ENCODE data around the gene PEX26. TPM values are rescaled to one million over a fixed set of nuclear protein-coding genes. Genes with fewer than 3 reads are reported as not detected.

The PEX26 gene
- polyA plus RNA-seq, 1 donor from 2014 or later, result 30.2 TPM

DNA sequence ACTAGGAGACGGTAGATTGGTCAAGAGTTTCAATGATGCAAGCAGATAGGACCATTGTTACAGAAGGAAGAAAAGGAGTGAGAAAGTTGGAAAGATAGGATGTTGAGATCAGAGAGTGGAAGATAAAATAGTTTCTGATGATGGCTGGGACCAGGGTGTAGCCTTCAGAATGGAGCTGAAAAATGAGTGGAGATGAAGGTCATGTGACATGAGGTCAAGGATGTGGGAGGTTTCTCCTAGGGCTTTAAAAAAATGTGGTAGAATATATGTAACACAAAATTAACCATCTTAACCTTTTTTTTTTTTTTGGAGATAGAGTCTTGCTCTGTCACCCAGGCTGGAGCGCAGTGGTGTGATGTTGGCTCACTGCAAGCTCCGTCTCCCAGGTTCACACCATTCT, 18.3 kb upstream of the PEX26 start:
- Histone ChIP-seq H3K36me3 (ENCODE audit: insufficient read depth, low read length) (no peaks in the 10 kb centered on the region), H3K4me2 (ENCODE audit: low read length) (no peak overlapping the region), H2AFZ (ENCODE audit: low read depth, low read length) (no peak overlapping the region), H3K9me3 (ENCODE audit: low read length) (no peaks in the 10 kb centered on the region), H3K27ac (ENCODE audit: low read length) (no peak overlapping the region), H3K79me2 (replicated peaks; ENCODE audit: insufficient read depth, low read length) (no peaks in the 10 kb centered on the region), H3K9me2 (ENCODE audit: insufficient read depth, low read length) (no peaks in the 10 kb centered on the region), H3K4me3 (ENCODE audit: low read length) (no peak overlapping the region), H3F3A (ENCODE audit: insufficient read depth, low read length, poor library complexity, severe bottlenecking) (no peaks in the 10 kb centered on the region), H3K27me3 (ENCODE audit: insufficient read depth, low read depth, low read length) (no peaks in the 10 kb centered on the region), H4K20me1 (ENCODE audit: insufficient read depth) (no peaks in the 10 kb centered on the region), H3K9ac (ENCODE audit: low read length) (no peak overlapping the region)
- no peak for TF ChIP-seq POLR2AphosphoS5 (IDR thresholded peaks at IDR 0.05)
- TF ChIP-seq, protein P1, sequence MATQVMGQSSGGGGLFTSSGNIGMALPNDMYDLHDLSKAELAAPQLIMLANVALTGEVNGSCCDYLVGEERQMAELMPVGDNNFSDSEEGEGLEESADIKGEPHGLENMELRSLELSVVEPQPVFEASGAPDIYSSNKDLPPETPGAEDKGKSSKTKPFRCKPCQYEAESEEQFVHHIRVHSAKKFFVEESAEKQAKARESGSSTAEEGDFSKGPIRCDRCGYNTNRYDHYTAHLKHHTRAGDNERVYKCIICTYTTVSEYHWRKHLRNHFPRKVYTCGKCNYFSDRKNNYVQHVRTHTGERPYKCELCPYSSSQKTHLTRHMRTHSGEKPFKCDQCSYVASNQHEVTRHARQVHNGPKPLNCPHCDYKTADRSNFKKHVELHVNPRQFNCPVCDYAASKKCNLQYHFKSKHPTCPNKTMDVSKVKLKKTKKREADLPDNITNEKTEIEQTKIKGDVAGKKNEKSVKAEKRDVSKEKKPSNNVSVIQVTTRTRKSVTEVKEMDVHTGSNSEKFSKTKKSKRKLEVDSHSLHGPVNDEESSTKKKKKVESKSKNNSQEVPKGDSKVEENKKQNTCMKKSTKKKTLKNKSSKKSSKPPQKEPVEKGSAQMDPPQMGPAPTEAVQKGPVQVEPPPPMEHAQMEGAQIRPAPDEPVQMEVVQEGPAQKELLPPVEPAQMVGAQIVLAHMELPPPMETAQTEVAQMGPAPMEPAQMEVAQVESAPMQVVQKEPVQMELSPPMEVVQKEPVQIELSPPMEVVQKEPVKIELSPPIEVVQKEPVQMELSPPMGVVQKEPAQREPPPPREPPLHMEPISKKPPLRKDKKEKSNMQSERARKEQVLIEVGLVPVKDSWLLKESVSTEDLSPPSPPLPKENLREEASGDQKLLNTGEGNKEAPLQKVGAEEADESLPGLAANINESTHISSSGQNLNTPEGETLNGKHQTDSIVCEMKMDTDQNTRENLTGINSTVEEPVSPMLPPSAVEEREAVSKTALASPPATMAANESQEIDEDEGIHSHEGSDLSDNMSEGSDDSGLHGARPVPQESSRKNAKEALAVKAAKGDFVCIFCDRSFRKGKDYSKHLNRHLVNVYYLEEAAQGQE (IDR thresholded peaks at IDR 0.05; ENCODE audit: borderline replicate concordance), result no peak
- TF ChIP-seq, protein P2, sequence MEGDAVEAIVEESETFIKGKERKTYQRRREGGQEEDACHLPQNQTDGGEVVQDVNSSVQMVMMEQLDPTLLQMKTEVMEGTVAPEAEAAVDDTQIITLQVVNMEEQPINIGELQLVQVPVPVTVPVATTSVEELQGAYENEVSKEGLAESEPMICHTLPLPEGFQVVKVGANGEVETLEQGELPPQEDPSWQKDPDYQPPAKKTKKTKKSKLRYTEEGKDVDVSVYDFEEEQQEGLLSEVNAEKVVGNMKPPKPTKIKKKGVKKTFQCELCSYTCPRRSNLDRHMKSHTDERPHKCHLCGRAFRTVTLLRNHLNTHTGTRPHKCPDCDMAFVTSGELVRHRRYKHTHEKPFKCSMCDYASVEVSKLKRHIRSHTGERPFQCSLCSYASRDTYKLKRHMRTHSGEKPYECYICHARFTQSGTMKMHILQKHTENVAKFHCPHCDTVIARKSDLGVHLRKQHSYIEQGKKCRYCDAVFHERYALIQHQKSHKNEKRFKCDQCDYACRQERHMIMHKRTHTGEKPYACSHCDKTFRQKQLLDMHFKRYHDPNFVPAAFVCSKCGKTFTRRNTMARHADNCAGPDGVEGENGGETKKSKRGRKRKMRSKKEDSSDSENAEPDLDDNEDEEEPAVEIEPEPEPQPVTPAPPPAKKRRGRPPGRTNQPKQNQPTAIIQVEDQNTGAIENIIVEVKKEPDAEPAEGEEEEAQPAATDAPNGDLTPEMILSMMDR (IDR thresholded peaks at IDR 0.05; ENCODE audit: poor library complexity, severe bottlenecking), result no peak
- no peak for TF ChIP-seq EP300 (conservative IDR thresholded peaks at IDR 0.05; ENCODE audit: poor library complexity, severe bottlenecking)
- TF ChIP-seq RAD21 (conservative IDR thresholded peaks at IDR 0.05), result no peak
- no peak for TF ChIP-seq EZH2 (IDR thresholded peaks at IDR 0.05; ENCODE audit: borderline replicate concordance, insufficient read depth, low read length, poor library complexity, severe bottlenecking)
- no peak for TF ChIP-seq TAF1 (IDR thresholded peaks at IDR 0.05; ENCODE audit: low read depth)
- TF ChIP-seq SMC3 (conservative IDR thresholded peaks at IDR 0.05; ENCODE audit: poor library complexity), result no peak
- TF ChIP-seq MXI1 (conservative IDR thresholded peaks at IDR 0.05; ENCODE audit: poor library complexity, severe bottlenecking), result no peak

- H3K4me3 ChIP-seq (ENCODE audit: low read length), result no peak overlapping the region
Observed at GRCh38 chr22:18059991-18060390, 17.8 kb upstream of the PEX26 start.

More at GRCh38 chr22:18059991-18060390, 17.8 kb upstream of the PEX26 start:
- no peak for TF ChIP-seq RAD21 (conservative IDR thresholded peaks at IDR 0.05)
- TF ChIP-seq, protein P1 (IDR thresholded peaks at IDR 0.05; ENCODE audit: borderline replicate concordance), result no peak
- TF ChIP-seq POLR2AphosphoS5 (IDR thresholded peaks at IDR 0.05), result no peak
- TF ChIP-seq, protein P2 (IDR thresholded peaks at IDR 0.05; ENCODE audit: poor library complexity, severe bottlenecking), result no peak
- TF ChIP-seq EZH2 (IDR thresholded peaks at IDR 0.05; ENCODE audit: borderline replicate concordance, insufficient read depth, low read length, poor library complexity, severe bottlenecking), result no peak
- TF ChIP-seq SMC3 (conservative IDR thresholded peaks at IDR 0.05; ENCODE audit: poor library complexity), result no peak
- no peak for TF ChIP-seq EP300 (conservative IDR thresholded peaks at IDR 0.05; ENCODE audit: poor library complexity, severe bottlenecking)
- TF ChIP-seq MXI1 (conservative IDR thresholded peaks at IDR 0.05; ENCODE audit: poor library complexity, severe bottlenecking), result no peak
- Histone ChIP-seq H2AFZ (ENCODE audit: low read depth, low read length) (no peak overlapping the region), H3K27ac (ENCODE audit: low read length) (no peak overlapping the region), H3F3A (ENCODE audit: insufficient read depth, low read length, poor library complexity, severe bottlenecking) (no peaks in the 10 kb centered on the region), H3K9me3 (ENCODE audit: low read length) (no peaks in the 10 kb centered on the region), H3K27me3 (ENCODE audit: insufficient read depth, low read depth, low read length) (no peaks in the 10 kb centered on the region), H4K20me1 (ENCODE audit: insufficient read depth) (no peaks in the 10 kb centered on the region), H3K79me2 (replicated peaks; ENCODE audit: insufficient read depth, low read length) (no peaks in the 10 kb centered on the region), H3K9ac (ENCODE audit: low read length) (no peak overlapping the region), H3K36me3 (ENCODE audit: insufficient read depth, low read length) (no peaks in the 10 kb centered on the region), H3K4me2 (ENCODE audit: low read length) (no peak overlapping the region), H3K9me2 (ENCODE audit: insufficient read depth, low read length) (no peaks in the 10 kb centered on the region)

Measured in neural cell (in vitro differentiated cells).